Rectal smooth muscle tissue (tissue), 1 donor: Measurements from ENCODE around the gene ATRAID.

Source experiments
- H3K27ac ChIP-seq: one replicate; pipeline ENCODE4 v1.7.0; 2013; ENCODE audit warnings: low read depth, low read length, inconsistent platforms
- H3K27me3 ChIP-seq: one replicate; pipeline ENCODE4 v1.7.0; 2013; ENCODE audit warnings: low read length; ENCODE audit not compliant: control insufficient read depth, insufficient read depth
- H3K36me3 ChIP-seq: one replicate; pipeline ENCODE4 v1.7.0; 2013; ENCODE audit warnings: low read length; ENCODE audit not compliant: control insufficient read depth, insufficient read depth
- H3K4me1 ChIP-seq: one replicate; pipeline ENCODE4 v1.7.0; 2013; ENCODE audit warnings: low read length; ENCODE audit not compliant: control insufficient read depth, insufficient read depth
- H3K4me3 ChIP-seq: one replicate; pipeline ENCODE4 v1.7.0; 2013; ENCODE audit warnings: low read length
- H3K9ac ChIP-seq: one replicate; pipeline ENCODE4 v1.7.0; 2013; ENCODE audit warnings: low read length

Gene ATRAID

DNA sequence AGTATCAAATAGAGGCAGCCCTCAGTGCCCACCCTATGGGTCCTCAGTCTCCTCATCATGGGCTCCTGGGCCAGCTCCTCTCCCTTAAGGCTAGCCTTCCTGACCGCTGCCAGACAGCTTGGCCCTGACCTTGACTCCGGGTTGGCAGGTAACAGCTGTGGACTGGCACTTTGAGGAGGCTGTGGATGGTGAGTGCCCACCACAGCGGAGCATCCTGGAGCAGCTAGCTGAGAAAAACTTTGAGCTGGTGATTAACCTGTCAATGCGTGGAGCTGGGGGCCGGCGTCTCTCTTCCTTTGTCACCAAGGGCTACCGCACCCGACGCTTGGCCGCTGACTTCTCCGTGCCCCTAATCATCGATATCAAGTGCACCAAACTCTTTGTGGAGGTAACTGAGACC is 24.3 kb downstream of the ATRAID start:
- H3K4me1 ChIP-seq = no peaks in the 10 kb centered on the region
- H3K9ac ChIP-seq = no peak overlapping the region
- H3K4me3 ChIP-seq = no peak overlapping the region
- no peaks in the 10 kb centered on the region for H3K27me3 ChIP-seq
- H3K27ac ChIP-seq = no peak overlapping the region
- peaks cover 64% of the 10 kb centered on the region for H3K36me3 ChIP-seq

DNA sequence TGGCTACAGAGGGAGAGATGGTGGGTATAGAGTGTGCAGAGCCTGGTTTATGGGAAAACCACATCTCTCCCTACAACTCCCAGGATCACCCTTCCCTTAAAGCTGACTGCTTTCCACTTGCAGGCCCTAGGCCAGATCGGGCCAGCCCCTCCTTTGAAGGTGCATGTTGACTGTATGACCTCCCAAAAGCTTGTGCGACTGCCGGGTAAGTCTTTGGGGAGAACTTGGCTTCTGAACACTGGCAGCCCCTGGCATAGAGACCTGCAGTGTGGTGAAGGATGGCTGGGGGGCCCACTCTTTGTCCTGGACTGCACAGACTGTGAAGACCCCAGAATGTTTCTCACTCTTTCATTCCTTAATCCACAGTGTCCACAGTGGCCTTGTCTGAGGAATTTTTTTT is 24.8 kb downstream of the ATRAID start:
- Histone ChIP-seq H3K4me1 (no peaks in the 10 kb centered on the region), H3K9ac (no peak overlapping the region), H3K27me3 (no peaks in the 10 kb centered on the region), H3K27ac (no peak overlapping the region), H3K36me3 (peaks cover 65% of the 10 kb centered on the region), H3K4me3 (no peak overlapping the region)

DNA sequence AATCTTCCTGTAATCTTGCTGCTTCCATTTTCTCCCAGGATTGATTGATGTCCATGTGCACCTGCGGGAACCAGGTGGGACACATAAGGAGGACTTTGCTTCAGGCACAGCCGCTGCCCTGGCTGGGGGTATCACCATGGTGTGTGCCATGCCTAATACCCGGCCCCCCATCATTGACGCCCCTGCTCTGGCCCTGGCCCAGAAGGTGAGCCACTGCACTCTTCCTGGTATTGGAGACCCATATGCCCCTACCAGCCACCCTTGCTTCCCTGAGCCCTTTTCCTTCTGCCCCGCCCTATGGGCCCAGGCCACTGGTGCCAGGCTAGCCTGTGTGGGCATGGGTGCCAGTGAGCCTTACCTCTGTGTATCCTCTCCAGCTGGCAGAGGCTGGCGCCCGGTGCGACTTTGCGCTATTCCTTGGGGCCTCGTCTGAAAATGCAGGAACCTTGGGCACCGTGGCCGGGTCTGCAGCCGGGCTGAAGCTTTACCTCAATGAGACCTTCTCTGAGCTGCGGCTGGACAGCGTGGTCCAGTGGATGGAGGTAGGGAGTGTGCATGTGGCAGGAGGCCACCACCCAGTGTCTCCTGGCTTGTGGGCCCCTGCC is 25.6 kb downstream of the ATRAID start:
- no peak overlapping the region for H3K4me3 ChIP-seq
- no peak overlapping the region for H3K9ac ChIP-seq
- no peaks in the 10 kb centered on the region for H3K4me1 ChIP-seq
- peaks cover 59% of the 10 kb centered on the region for H3K36me3 ChIP-seq
- H3K27ac ChIP-seq = no peak overlapping the region
- H3K27me3 ChIP-seq = no peaks in the 10 kb centered on the region

DNA sequence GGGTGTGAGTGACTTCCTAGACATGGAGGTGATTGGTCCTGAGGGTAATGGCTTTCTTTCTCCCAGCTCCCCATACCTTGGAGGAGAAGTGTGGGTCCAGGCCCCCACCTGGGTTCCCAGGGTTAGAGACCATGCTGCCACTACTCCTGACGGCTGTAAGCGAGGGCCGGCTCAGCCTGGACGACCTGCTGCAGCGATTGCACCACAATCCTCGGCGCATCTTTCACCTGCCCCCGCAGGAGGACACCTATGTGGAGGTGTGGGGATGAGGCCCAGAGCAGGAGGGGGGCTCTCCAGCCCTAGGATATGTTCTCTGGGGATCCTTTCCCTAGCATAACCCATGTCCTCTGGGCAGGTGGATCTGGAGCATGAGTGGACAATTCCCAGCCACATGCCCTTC is 27.1 kb downstream of the ATRAID start:
- H3K9ac ChIP-seq = no peak overlapping the region
- no peaks in the 10 kb centered on the region for H3K27me3 ChIP-seq
- no peaks in the 10 kb centered on the region for H3K4me1 ChIP-seq
- H3K4me3 ChIP-seq = no peak overlapping the region
- no peak overlapping the region for H3K27ac ChIP-seq
- peaks cover 52% of the 10 kb centered on the region for H3K36me3 ChIP-seq

DNA sequence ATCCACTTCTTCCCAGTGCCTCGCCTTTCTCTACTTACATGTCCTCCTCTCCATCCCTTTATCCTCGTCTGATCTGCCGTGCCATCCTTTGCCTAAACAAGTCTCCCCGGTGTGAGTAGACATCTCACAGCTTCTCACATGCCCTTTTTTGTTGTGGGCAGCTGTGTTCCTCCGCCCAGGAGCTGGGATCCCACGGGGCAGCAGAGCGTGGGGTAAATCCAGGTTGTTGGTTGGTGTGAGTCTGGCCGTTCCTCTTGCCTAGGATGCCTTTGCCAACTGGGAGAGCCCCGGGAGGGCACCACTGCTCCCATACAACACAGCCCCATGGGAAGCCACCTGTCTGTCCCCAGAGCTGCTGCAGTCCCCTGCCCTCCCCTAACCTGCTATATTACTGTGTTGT is 28.6 kb downstream of the ATRAID start:
- Histone ChIP-seq H3K4me3 (no peak overlapping the region), H3K27me3 (no peaks in the 10 kb centered on the region), H3K27ac (no peak overlapping the region), H3K36me3 (peaks cover 43% of the 10 kb centered on the region), H3K4me1 (no peaks in the 10 kb centered on the region), H3K9ac (no peak overlapping the region)

DNA sequence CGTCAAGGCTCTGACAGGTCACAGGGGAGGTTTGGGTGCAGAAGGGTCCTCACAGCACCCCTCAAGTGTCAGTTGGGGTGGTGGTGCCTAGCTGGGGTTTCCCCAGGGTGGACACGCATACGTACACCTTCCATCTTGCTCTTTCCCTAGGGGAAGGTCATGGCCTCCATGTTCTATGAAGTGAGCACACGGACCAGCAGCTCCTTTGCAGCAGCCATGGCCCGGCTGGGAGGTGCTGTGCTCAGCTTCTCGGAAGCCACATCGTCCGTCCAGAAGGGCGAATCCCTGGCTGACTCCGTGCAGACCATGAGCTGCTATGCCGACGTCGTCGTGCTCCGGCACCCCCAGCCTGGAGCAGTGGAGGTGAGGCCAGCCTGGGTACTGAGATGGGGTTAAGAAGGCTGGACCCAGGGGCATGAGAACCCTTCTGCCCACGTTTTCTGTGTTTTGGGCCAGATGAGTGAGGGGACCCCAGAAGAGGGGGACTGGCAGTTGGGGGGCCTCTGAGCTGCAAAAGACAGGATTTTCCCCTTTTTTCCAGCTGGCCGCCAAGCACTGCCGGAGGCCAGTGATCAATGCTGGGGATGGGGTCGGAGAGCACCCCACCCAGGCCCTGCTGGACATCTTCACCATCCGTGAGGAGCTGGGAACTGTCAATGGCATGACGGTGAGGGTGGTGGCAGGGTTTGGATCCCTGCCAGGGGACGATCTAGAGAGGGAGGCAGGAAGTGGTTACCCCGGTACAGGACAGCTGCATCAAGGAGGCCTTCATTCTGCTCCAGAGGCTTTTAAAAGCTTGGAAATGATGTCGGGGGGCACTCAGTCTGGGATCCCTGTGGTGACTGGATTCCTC is 30.1 kb downstream of the ATRAID start:
- Histone ChIP-seq H3K4me3 (no peak overlapping the region), H3K27me3 (no peaks in the 10 kb centered on the region), H3K27ac (no peak overlapping the region), H3K4me1 (no peaks in the 10 kb centered on the region), H3K9ac (no peak overlapping the region), H3K36me3 (peaks cover 39% of the 10 kb centered on the region)

DNA sequence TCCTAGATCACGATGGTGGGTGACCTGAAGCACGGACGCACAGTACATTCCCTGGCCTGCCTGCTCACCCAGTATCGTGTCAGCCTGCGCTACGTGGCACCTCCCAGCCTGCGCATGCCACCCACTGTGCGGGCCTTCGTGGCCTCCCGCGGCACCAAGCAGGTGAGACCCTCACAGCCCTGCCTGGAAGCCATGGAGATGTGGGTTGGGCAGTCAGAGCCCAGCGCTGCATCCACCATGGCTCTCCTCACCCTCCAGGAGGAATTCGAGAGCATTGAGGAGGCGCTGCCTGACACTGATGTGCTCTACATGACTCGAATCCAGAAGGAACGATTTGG is 30.7 kb downstream of the ATRAID start:
- H3K27ac ChIP-seq = no peak overlapping the region
- H3K9ac ChIP-seq = no peak overlapping the region
- H3K27me3 ChIP-seq = no peaks in the 10 kb centered on the region
- H3K4me3 ChIP-seq = no peak overlapping the region
- no peaks in the 10 kb centered on the region for H3K4me1 ChIP-seq
- peaks cover 34% of the 10 kb centered on the region for H3K36me3 ChIP-seq

DNA sequence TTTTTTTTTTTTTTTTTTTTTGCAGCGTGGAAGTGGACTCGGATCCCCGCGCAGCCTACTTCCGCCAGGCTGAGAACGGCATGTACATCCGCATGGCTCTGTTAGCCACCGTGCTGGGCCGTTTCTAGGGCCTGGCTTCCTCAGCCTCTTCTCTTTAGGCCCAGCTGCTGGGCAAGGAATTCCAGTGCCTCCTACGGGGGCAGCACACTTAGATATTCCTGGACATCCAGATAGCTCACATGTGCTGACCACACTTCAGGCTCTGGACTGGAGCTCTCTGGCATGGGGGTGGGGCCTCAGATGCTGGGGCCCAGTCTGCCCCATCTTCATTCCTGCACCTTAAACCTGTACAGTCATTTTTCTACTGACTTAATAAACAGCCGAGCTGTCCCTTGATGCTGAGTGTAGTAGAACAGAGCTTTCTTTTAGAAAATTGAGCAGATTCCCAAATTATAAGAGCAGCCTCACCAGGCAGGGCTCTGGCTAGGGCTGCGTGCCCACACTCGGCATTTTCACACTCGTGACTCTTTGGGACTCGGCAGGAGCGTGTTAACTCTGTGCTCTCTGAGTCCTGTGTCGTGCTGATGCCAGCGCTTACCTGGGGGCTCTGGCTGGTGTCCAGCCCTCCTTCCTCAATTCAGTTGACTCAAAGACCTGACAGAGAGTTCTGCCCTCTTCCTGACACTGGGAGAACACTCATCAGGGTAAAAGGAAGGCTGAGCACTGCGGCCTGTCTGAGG is 31.7 kb downstream of the ATRAID start:
- Histone ChIP-seq H3K27ac (no peak overlapping the region), H3K9ac (no peak overlapping the region), H3K4me3 (no peak overlapping the region), H3K36me3 (peaks cover 29% of the 10 kb centered on the region), H3K27me3 (no peaks in the 10 kb centered on the region), H3K4me1 (no peaks in the 10 kb centered on the region)

DNA sequence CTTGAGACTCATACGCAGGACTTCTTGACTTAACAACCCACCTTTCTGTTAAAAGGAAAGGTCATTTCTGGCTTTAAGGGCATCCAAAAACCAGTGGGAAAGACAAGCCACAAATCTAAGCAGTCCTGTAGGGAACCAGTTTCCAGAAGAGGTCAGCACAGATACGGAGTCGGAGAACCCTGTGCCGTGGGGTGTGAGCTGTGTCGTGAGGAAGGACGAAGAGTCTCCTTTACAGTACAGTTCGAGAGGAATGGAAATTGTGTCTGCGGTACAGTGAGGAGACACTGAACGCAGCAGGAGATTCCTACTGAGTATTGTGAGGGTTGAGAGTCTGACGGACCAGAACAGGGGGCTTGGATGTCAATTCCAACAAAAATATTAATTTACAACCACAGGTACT is 33.3 kb downstream of the ATRAID start:
- no peaks in the 10 kb centered on the region for H3K4me1 ChIP-seq
- no peak overlapping the region for H3K9ac ChIP-seq
- no peak overlapping the region for H3K27ac ChIP-seq
- H3K36me3 ChIP-seq = peaks cover 21% of the 10 kb centered on the region
- H3K4me3 ChIP-seq = no peak overlapping the region
- H3K27me3 ChIP-seq = no peaks in the 10 kb centered on the region

DNA sequence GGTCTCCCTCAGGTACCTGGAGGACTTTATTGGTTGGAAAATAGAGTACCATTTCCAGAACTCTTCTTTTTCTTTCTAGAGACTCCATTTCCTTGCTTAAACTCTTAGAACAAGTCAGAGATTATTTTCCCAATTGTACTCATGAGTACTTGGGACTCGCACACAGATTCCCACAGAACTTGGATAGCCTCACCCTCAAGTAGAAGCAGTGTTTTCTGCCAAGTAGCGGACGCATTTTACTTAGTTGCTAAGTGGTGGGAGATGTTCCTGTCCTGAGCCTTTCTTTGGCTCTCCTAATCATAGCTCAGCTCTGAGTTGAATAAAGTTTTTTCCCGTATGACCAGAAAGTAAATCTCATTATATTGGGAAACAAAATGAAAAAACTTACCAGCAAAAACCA is 33.8 kb downstream of the ATRAID start:
- no peak overlapping the region for H3K4me3 ChIP-seq
- H3K36me3 ChIP-seq = peaks cover 21% of the 10 kb centered on the region
- no peaks in the 10 kb centered on the region for H3K27me3 ChIP-seq
- H3K9ac ChIP-seq = no peak overlapping the region
- H3K27ac ChIP-seq = no peak overlapping the region
- H3K4me1 ChIP-seq = no peaks in the 10 kb centered on the region

DNA sequence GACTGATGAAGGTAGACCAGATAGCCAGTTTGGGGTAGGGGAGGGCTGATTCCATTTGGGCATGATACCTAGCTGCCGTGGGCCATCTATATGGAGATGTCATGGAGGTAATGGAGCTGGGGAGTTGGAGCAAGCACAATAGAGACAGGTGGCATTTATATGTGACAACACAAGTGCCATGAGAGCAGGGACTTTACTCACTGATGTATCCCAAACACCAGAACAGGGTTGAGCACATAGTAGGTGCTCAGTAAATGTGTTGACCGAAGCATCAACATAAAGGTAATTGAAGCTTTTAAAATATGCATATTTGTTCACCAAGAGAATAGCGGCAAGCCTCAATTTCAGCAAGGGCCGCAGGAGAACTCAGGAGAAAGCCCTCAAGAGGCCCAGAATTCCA is 36.1 kb downstream of the ATRAID start:
- Histone ChIP-seq H3K27ac (no peak overlapping the region), H3K4me3 (no peak overlapping the region), H3K36me3 (peaks cover 5% of the 10 kb centered on the region), H3K4me1 (no peaks in the 10 kb centered on the region), H3K9ac (no peak overlapping the region), H3K27me3 (no peaks in the 10 kb centered on the region)

DNA sequence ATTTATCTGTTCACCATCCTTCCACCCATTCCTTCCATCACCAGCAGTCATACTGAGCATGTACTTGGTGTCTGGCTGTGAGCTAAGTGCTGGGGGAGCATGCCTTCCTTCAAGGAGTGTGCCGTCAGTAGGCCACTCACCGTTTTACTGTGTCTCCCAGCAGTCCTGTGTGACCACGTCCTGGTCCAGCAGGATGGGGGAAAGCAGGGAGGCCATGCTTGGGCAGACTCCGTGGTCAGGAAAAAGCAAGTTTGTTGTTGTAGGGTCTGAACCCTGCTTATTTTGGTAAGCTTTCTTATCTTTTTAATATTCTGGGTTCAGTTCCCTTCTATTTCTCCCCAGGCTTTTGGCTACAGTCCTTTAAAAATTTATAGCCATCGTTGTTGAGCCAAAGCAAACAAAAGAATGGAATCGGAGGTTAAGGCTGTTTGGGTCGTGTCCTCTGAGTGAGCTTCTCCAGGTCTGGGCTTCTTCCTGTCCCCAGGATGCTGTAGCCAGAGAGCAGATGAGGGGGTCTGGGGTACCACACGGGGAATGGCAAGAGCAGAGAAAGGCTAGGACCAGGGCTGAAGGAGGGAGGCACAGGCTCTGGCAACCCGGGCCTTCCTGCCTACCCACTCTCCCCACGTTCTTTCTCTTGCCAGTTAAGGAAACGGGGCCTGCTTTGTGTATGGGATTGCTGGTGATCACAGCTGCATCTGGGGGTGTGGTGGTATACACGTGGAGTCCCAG is 37.5 kb downstream of the ATRAID start:
- Histone ChIP-seq H3K4me1 (no peaks in the 10 kb centered on the region), H3K27me3 (no peaks in the 10 kb centered on the region), H3K36me3 (no peaks in the 10 kb centered on the region), H3K4me3 (no peak overlapping the region), H3K27ac (no peak overlapping the region), H3K9ac (no peak overlapping the region)
